RPMI7951 (cell line): ENCODE results near the gene IFNL2. TPM values are rescaled to one million over a fixed set of nuclear protein-coding genes. Genes with fewer than 3 reads are reported as not detected.
"Not testable (repeated sequence)": the region's sequence is repeated elsewhere in the genome, so short reads cannot be mapped to it uniquely, and the experiment has no call there.

ENCODE experiments used
- DNase-seq: peaks from one replicate; pipeline ENCODE4 v3.0.0-alpha.2; 2012; ENCODE audit warnings: low read depth
- total RNA-seq: library from RNA; depleted of rRNA; stranded (reverse); fragments of >200 nt; shearing (Covaris generic); gene quantifications from 2 replicates; pipeline ENCODE4 v1.2.3, GENCODE V29; 2014

The IFNL2 gene
- total RNA-seq, 1 experiment from 2014 or later = not detected

GRCh38 chr19:39296906-39297305, 28.7 kb downstream of the IFNL2 start:
- DNase-seq = no peak

GRCh38 chr19:39297931-39298634, 29.9 kb downstream of the IFNL2 start:
- DNase-seq = no peak

GRCh38 chr19:39299404-39299803, 31.2 kb downstream of the IFNL2 start:
- no peak for DNase-seq

- no peak for DNase-seq
Observed at GRCh38 chr19:39299832-39300231, 31.6 kb downstream of the IFNL2 start.

GRCh38 chr19:39301021-39301420, 32.8 kb downstream of the IFNL2 start:
- DNase-seq = no peak

- no peak for DNase-seq
Observed at GRCh38 chr19:39301562-39301961, 33.4 kb downstream of the IFNL2 start.

GRCh38 chr19:39303373-39304184, 35.4 kb downstream of the IFNL2 start:
- DNase-seq = no peak

GRCh38 chr19:39304185-39304513, 36.0 kb downstream of the IFNL2 start:
- DNase-seq = no peak

GRCh38 chr19:39304701-39305571, 36.7 kb downstream of the IFNL2 start:
- DNase-seq = no peak

- DNase-seq = no peak
Observed at GRCh38 chr19:39306075-39306474, 37.9 kb downstream of the IFNL2 start.

- DNase-seq = no peak
Observed at GRCh38 chr19:39307046-39307821, 39.0 kb downstream of the IFNL2 start.

GRCh38 chr19:39307822-39308530, 39.8 kb downstream of the IFNL2 start:
- DNase-seq = no peak

- no peak for DNase-seq
Observed at GRCh38 chr19:39308531-39309304, 40.5 kb downstream of the IFNL2 start.

GRCh38 chr19:39309305-39309670, 41.1 kb downstream of the IFNL2 start:
- not testable (repeated sequence) for DNase-seq

GRCh38 chr19:39310558-39311311, 42.5 kb downstream of the IFNL2 start:
- no peak for DNase-seq

GRCh38 chr19:39314016-39314728, 46.0 kb downstream of the IFNL2 start:
- DNase-seq = no peak

GRCh38 chr19:39315933-39316332, 47.7 kb downstream of the IFNL2 start:
- DNase-seq = no peak

GRCh38 chr19:39316627-39317321, 48.6 kb downstream of the IFNL2 start:
- no peak for DNase-seq
